GM21723 (cell line): Measurements from ENCODE around the gene ZNF438.

ENCODE experiments used
- ATAC-seq: cut with Tn5 transposase; IDR thresholded peaks from one replicate; pipeline ENCODE4 v1.9.1; 2021; ENCODE audit warnings: mild to moderate bottlenecking, moderate library complexity; ENCODE audit not compliant: unreplicated experiment

The ZNF438 gene

DNA sequence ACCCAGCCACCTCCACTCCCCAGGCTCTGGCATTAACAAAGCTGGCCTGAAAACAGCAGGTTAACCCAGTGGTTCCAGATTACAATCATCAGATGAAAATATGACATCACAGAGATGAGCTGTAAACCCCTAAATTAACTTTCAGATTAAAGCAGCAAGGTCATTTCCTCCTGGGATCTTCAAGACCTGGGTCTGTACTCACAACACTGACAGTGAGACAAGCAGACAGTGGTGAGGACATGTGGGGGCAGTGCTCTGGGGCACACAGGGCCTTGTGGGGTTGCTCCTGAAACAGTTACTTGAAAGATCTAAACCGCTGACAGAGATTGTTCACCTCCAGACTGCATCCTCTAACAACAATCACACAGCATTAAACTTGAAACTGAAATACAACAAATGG, 134.1 kb downstream of the ZNF438 start:
- no peak for ATAC-seq

DNA sequence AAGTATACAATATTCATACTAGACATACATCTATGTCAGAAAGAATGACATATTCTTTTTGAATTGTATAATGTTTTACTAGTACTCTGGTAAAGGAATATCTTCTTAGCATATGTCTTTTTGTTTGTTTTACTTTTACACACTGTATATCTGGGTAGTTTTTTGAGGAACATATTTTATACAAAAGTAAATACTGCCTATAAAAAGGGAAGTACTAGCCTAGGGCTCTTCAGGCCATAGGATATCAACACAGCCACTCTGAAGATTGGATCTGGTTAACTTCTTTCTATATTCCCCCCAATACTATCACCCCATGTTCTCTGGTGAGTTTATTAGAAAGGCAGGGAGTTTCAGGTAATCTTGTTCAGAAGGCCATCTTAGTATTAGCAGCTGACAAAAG, 134.6 kb downstream of the ZNF438 start:
- no peak for ATAC-seq

DNA sequence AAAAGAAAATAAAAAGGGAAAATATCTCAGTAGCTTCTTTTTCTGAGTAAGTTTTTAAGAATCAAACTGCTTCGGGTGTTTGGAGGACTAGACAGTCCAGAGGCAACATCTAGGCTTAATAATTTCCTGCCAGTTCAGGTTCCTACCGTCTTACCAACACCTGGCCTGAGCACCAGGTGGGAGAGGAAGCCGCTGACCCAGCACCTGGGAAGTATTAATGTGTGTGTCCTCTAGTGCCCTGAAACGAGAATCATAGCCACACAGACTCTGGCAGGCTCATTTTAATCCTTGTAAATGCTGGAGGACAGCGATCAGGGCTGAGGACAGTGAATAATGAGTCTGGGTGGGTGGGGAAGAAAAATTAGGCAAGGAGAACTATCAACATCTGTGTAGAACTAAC, 137.4 kb downstream of the ZNF438 start:
- ATAC-seq, result no peak

DNA sequence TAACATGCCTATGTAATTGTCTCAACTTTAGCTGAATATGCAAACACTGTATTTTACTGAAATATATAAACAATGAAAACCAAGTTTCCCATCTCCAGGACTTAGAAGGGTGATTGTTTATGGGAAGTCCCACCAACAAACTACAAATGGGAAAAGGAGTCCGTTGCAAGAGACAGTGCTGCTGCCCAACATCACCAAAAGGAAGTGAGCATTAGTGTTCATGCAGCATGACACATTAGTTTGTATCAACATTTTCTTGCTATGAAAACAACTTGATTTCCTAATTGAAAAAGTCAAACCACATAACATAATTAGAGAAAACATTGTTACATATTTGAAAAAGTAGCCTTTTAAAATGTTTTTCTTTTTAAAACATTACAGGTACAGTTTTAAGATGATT, 138.5 kb downstream of the ZNF438 start:
- no peak for ATAC-seq

DNA sequence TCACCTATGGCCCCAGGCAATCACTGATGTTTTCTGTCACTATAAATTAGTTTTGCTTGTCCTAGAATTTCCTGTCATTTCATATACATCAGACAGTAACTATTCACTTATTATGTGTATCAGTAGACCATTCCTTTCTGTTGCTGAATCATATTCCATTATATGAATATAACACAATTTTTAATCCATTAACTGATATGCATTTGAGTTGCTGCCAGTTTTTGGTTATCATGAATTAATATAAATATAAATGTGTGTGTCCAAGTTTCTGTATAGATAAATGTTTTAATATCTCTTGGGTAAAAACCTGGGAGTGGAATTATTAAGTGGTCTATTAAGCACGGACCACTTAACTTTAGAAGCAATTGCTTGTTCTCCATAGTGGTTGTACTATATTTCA, 143.8 kb downstream of the ZNF438 start:
- ATAC-seq, result no peak

DNA sequence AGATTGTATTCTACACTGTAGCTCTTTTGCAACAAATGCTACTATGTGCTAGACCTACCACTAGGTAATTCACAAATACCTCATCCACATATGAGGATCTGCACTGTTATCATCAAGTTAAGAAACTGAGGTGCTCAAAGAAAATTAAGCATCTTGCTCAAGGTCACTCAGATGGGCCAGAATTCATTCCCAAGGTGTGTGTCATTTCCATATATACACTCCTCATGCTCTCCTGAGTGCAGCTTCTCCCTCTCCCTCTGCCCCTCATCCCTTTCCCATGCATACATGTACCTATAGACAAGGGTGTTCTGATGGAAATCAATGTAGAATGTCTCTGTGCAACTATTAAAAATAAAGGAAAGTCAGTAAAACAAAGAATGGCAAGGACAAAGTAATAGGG, 146.2 kb downstream of the ZNF438 start:
- no peak for ATAC-seq

DNA sequence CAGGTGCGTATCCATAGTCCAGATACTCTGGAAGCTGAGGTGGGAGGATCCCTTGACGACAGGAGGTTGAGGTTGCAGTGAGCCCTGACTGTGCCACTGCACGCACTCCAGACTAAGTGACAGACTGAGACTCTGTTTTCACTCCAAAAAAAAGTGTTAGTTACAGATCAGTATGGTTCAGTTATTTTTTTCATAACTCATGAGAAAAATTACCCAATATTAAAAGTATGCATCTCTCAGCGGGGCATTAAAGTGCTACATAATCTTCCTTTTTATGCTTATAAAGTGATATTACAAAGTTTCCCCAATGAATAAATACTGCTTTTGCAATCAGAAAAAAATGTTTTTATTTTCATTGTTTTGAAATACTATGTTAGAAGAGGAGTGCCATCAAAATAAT, 147.9 kb downstream of the ZNF438 start:
- no peak for ATAC-seq

DNA sequence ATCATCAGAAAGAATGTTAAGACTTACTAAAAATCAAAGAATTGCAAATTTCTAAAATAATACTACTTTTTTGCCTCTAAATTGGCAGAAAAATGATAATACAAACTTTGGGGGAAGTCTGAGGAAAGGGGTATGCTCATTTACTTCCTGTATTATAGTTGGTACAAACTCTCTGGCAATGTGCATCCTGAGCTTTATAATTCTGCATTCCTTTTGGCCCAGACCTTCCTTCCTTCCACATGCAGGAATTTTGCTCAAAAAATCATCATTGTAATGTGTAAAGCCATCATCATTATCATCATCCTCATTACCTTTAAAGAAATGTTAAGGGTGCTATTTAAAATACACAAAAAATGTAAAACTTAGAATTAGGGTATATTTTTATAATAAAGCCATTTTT, 148.5 kb downstream of the ZNF438 start:
- no peak for ATAC-seq

DNA sequence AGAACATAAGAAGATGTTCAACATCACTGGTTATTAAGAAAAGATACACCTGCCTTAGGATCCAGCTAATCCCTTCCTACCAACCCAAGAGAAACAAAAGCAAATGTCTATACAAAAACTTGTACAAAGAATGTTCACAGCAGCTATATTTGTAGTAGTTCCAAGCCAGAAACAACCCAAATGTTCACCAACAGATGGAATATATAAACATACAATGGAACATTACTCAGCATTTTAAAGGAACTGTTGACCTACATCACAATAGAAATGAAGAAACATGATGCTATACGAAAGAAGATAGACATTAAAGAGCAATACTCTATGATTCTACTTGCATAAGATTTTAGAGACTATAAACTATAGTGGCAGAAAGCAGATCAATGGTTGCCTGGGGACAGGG, 149.4 kb downstream of the ZNF438 start:
- ATAC-seq, result no peak

DNA sequence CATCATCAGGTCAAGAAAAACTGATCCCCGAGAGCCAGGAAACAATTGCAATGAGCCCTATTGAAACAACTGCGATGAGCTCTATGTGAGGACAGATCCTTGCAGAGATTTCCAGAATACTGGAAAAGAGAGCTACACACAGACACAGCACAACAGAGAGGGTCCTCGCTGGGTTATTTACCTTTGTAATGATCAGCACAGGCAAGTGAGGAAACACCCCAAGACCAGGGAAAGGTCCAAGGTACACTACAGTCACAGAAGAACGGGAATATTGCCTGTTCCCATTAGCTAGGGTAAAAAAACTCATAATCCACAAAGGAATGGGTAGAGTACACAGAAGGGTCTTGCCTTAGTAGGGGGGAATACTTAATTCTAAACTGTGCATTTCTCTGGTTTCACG, 152.7 kb downstream of the ZNF438 start:
- ATAC-seq, result no peak

DNA sequence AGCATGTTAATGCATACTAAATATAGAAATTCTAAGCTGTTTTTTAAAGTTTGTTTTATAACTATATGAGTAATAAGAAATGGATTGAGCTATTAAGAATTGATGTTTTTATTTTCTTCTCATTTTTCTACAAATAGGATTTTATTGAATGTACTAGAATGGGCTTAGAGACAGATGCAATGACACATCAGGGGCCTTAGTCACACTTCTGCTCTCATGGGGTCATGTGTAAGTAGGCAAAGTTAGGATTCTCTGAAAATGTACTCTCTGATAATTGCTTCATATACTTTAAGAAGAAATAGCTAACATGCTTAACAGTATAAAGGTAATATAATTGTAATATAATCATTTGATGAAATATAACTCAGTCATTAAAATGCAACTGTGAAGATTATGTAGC, 154.6 kb downstream of the ZNF438 start:
- ATAC-seq, result no peak

DNA sequence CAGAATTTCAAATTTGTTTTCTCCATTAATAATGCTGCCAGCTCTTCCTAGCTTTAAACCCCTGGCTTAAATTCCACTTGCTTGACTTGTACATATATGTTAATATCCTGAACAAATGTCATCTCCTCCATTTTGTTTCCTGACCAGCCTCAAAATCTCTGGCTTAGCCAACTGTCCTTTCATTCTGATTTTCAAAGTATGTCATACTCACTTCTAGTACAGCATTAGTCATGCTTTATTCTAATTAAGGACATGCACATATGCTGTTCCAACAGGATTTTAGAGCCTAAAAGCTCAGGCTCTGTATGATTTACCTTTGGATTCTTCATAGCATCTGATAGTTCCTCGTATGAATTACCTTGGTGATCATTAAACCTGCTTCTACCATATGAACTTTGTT, 158.3 kb downstream of the ZNF438 start:
- ATAC-seq, result no peak

DNA sequence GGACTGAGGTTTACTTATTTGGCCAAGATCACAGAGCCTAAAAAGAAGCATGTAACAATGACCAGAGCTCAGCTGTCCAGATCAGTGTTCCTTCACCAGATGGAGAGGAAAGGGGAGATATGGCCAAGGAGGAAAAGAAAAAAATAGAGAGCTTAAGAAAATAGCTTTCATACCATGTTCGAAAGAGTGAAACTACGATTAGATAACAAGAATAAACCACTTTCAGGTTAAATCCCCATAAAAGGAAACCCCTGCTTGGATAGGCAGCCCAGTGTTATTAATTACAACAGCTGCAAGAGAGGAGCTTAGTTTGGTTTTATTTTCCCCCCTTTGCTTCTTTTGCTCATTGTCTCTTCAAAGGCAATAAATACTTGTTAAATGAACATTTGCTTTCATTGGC, 160.8 kb downstream of the ZNF438 start:
- no peak for ATAC-seq

DNA sequence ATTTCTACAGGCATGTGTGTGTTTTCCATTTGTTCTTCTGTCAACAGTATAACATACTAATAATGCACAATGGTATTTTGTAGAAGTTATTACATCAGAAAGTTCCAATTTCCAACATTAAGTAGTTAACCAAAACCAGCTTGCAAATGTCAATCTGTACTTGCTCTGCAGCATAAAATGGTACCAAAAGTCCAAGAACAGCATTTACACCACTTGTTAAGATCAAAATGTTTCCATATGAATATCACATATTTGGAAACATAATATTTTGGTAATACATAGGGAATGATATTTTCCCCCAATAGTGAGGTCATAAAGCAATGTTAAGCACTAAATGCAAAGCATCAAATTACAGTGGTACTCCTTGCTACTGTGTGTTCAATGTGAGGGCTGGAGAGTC, 162.1 kb downstream of the ZNF438 start:
- no peak for ATAC-seq

DNA sequence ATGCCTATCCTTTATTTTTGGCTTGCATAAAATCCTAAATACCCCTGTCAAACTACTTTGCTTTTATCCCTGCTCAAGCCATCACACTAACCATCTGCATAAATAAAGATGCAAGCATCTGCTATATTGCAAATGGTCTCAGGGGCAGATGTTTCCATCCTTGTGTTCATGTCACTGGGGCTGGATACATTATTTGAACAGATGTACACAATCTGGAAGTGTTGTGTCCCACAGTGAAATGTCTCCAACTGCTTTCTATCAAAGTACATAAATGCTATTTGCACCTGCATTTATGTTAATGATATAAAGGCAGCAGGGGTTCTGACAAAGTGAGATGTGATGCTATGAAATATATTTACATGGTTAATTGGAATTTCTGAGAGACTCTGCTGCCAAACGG, 163.1 kb downstream of the ZNF438 start:
- ATAC-seq, result no peak

DNA sequence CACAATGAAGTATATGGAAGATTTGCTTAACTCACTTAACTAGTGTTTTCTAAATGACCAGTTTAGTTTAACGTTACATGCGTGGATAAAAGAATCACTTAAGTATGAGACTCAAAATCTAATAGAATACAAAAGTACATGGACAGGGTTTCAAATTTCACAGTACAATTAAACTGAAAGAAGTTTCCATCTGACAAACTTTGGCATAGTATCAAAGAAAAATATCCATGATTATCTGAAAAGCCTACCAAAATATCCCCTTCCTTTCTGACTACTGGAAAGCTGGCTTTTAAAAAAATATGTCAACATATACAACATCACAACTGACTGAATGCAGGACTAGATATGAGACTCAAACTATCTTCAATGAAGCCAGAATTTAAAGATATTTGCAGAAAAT, 164.8 kb downstream of the ZNF438 start:
- ATAC-seq, result no peak

DNA sequence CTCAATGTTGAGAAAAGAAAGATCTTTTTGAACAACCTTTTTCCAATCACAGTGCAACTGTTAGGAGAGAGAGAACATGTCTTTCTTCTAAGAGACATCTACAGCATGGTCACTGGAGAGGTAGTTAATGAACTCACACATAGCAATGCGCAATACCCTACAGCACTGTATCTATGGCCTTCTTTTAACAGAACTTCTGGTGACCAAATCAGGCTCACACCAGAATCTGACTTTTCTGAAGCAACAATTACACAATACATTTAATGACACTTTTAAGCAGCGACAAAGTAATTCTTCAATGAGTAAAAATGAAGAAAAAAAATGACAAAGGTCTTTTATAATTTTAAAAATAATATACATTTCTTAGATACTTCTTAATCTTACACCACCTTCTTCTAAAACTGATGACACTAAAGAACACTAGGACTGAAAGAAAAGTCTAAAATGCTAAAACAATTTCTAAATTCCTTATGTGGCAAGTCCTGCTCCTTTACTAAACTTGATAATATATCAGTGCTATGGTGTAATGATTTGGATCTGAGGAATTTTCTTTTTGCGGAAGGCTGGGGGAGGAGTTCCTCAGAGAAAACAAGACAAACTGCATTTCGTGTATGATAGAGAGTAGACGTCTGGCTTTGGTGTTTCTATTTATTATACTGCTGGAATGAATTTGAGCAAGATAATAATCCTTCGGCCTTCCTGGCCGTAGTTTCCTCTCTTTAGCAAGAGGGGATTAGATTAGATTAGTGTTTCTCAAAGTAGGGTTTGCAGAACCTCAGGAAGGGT, 166.3 kb downstream of the ZNF438 start:
- ATAC-seq, result no peak

DNA sequence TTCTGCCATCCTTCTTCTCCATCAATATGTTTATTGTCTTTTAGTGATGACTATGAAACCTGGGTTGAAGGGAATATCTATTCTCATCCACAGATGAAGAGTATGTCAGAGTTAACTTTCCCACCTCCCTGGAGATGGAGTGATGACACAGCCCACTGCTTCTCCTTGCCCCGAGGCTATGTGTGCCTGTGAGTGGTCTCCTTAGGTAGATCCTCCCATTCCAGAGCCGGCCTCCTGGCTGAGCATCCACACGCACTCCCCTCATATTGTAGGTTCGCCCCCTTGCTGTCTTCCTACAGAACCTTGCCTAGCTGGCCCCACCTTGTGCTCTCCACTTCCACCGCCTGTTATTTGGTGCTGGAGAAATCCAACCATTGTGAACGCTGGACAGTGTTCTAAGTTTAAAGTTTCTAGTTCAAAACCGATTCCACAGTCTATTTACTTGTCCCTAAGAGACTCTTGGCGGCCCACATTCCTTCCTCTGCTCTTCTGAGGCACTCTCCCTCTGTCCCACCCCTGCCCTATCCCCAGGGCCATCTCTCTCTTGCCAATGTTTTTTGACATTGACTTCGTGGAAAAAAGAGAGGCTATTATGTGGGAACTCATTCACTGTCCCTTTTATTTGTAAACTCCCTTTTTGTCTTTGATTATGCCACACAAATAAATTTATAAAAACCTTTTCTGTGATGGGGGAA, 168.0 kb downstream of the ZNF438 start:
- no peak for ATAC-seq

DNA sequence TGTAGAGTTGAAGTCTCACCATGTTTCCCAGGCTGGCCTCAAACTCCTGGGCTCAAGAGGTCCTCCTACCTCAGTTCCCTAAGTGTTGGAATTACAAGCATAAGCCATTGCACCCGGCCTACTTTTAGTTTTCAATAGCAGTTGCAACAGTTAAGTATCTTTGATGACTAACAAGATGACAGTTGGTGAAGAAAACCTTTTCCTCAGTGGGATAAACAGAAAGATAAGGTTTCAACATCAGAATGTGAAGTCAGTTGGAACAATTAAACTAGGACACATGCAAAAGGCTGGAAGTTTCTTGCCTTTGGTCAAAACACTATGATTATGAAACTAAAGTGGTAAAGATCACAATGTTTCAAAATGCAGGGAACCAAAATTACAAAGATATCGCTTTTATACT, 169.2 kb downstream of the ZNF438 start:
- no peak for ATAC-seq

DNA sequence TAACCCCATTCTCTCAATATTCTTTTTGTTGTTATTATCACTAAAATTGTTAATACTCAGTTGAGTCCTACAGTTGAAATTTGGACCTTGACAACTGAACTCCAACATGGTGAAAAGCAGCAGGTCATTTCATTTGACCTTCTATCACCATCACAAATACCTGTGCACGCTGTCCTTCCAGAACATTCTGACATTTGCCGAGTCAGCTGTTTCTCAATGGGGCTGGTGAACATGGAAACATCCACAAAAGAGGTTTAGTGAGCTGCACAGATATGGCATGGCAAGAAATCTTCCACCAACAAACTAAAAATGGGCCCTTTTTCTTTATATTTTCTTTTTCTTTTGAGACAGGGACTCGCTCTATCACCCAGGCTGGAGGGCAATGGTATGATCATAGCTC, 169.7 kb downstream of the ZNF438 start:
- no peak for ATAC-seq

DNA sequence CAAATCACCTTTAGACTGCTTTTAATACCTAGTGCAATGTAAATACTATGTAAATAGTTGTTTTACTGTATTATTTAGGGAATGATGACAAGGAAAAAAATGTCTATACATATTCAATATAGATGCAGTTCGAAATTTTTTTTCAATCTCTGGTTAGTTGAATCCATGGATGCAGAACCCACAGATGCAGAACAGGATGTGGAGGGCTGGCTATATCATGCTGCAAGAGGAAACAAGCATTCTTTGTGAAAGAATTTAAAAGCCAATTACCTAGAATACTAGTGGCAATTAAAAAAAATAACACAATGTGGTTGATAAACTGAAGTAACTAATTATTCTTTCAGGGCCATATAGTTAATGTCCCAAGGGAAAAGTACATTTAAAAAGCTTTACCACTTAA, 170.4 kb downstream of the ZNF438 start:
- no peak for ATAC-seq

DNA sequence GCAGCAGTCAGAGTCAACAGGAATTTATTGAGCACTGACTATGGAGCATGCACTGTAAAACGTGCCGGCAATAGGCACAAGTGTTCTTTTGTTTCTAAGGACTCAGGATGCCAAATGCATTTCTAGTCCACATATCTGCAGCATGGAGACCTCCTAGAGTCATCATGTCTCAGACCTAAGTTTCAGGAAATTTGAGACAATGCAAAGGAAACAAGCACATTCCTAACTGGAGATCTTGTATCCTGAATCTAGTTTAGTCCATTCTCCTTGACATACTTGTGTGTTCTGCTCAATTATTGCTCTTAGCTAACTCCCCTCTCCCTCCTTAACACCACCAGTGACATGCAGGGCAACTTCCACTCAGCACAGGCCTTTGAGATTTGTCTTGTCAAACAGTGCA, 173.2 kb downstream of the ZNF438 start:
- ATAC-seq, result no peak

DNA sequence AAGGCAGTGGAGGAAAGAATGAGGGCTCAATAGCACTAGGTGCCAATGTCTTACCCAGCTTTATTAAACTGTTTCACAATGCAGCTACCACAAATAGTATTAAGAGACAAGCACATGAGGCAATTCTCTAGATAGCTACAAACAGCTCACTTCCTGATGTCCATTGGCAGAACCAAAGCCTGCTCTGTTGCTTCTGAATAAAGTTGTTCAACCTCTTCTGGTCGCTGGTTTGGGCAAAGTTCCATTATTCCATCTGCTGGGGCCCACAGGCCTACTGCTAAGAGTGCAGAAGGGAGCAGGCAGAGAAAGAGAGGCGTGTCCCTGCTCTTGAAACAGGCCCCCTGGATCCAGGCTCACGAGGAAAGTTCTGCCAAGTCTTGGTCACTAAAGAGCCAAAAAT, 173.9 kb downstream of the ZNF438 start:
- ATAC-seq, result no peak
